Endodermal cell (in vitro differentiated cells): ENCODE results near the gene NDUFV2. TPM values are rescaled to one million over a fixed set of nuclear protein-coding genes. Genes with fewer than 3 reads are reported as not detected.

ENCODE experiments used
- DNase-seq: peaks from one replicate; pipeline ENCODE4 v3.0.0-alpha.2; 2017
- H3K27ac ChIP-seq: 2 replicates; pipeline ENCODE4 v1.5.1; 2013; ENCODE audit warnings: mild to moderate bottlenecking, low read depth, low read length, moderate library complexity
- H3K27me3 ChIP-seq: 2 replicates; pipeline ENCODE4 v1.6.1; 2013; ENCODE audit warnings: mild to moderate bottlenecking, low read length, moderate library complexity; ENCODE audit not compliant: insufficient read depth, control insufficient read depth, poor library complexity, severe bottlenecking
- H3K36me3 ChIP-seq: 2 replicates; pipeline ENCODE4 v1.7.0; 2013; ENCODE audit warnings: mild to moderate bottlenecking, low read length, moderate library complexity; ENCODE audit not compliant: control insufficient read depth, insufficient read depth
- H3K4me1 ChIP-seq: one replicate; pipeline ENCODE4 v1.7.0; 2013; ENCODE audit warnings: low read length; ENCODE audit not compliant: control insufficient read depth, insufficient read depth
- H3K4me3 ChIP-seq: 2 replicates; pipeline ENCODE4 v1.5.1; 2013; ENCODE audit warnings: mild to moderate bottlenecking, low read length, moderate library complexity
- H3K9ac ChIP-seq: 2 replicates; pipeline ENCODE4 v1.6.1; 2013; ENCODE audit warnings: mild to moderate bottlenecking, low read length, moderate library complexity; ENCODE audit not compliant: poor library complexity, severe bottlenecking; ENCODE audit errors: extremely low read depth
- H3K9me3 ChIP-seq: 2 replicates; pipeline ENCODE4 v1.6.1; 2013; ENCODE audit warnings: mild to moderate bottlenecking, low read length, moderate library complexity; ENCODE audit not compliant: control insufficient read depth
- H3K27ac Mint-ChIP-seq: 2 replicates; pipeline ENCODE4 v1.8.0; 2020; ENCODE audit warnings: mixed read lengths
- H3K27me3 Mint-ChIP-seq: 2 replicates; pipeline ENCODE4 v1.8.0; 2021; ENCODE audit warnings: mild to moderate bottlenecking, mixed read lengths; ENCODE audit not compliant: insufficient read depth
- H3K36me3 Mint-ChIP-seq: 2 replicates; pipeline ENCODE4 v1.8.0; 2020; ENCODE audit warnings: low read depth, mixed read lengths
- H3K4me1 Mint-ChIP-seq: 2 replicates; pipeline ENCODE4 v1.8.0; 2020; ENCODE audit warnings: mixed read lengths
- H3K4me3 Mint-ChIP-seq: 2 replicates; pipeline ENCODE4 v1.8.0; 2020; ENCODE audit warnings: mild to moderate bottlenecking, moderate library complexity, mixed read lengths
- H3K9me3 Mint-ChIP-seq: 2 replicates; pipeline ENCODE4 v1.8.0; 2020; ENCODE audit warnings: mild to moderate bottlenecking, mixed read lengths
- WGBS, 2 experiments: methylation state at CpG; one replicate each; pipeline versions ENCODE4 v1.1.5 to v1.1.7; 2013; ENCODE audit warnings: missing lambda C conversion rate in 2 of 2, mixed read lengths in 1 of 2; ENCODE audit not compliant: insufficient coverage in 1 of 2, insufficient read length in 1 of 2; 5-methylcytosine and 5-hydroxymethylcytosine counted together
- total RNA-seq, 2 donors: library from RNA; stranded (reverse); fragmentation: NEBNext Ultra II Directional in 1 of 2; extraction: Animal tissue kit (Norgen Biotek cat#: 25700) in 1 of 2; gene quantifications; 2 replicates in 1 of 2; 3 replicates in 1 of 2; pipeline ENCODE4 v1.2.1, GENCODE V29; 2021
- TF ChIP-seq, protein P1 (sequence below): fragments of 200-600 bp; sonication (generic); conservative IDR thresholded peaks from 2 replicates; pipeline ENCODE4 v1.5.0; 2021; ENCODE audit warnings: antibody characterized with exemption, mild to moderate bottlenecking

The NDUFV2 gene
- total RNA-seq, 2 donors from 2014 or later: 123 to 138 TPM

GRCh38 chr18:9140381-9140780, 37.9 kb downstream of the NDUFV2 start:
- H3K36me3 ChIP-seq: no peaks in the 10 kb centered on the region
- peaks cover 3% of the 10 kb centered on the region for H3K4me1 ChIP-seq
- TF ChIP-seq, protein P1, sequence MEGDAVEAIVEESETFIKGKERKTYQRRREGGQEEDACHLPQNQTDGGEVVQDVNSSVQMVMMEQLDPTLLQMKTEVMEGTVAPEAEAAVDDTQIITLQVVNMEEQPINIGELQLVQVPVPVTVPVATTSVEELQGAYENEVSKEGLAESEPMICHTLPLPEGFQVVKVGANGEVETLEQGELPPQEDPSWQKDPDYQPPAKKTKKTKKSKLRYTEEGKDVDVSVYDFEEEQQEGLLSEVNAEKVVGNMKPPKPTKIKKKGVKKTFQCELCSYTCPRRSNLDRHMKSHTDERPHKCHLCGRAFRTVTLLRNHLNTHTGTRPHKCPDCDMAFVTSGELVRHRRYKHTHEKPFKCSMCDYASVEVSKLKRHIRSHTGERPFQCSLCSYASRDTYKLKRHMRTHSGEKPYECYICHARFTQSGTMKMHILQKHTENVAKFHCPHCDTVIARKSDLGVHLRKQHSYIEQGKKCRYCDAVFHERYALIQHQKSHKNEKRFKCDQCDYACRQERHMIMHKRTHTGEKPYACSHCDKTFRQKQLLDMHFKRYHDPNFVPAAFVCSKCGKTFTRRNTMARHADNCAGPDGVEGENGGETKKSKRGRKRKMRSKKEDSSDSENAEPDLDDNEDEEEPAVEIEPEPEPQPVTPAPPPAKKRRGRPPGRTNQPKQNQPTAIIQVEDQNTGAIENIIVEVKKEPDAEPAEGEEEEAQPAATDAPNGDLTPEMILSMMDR: no peak
- no peak overlapping the region for H3K4me3 Mint-ChIP-seq
- H3K27ac ChIP-seq: no peak overlapping the region
- H3K4me1 Mint-ChIP-seq: peaks cover 23% of the 10 kb centered on the region
- H3K36me3 Mint-ChIP-seq: no peaks in the 10 kb centered on the region
- no peak for DNase-seq
- H3K4me3 ChIP-seq: no peak overlapping the region
- H3K9me3 ChIP-seq: no peaks in the 10 kb centered on the region
- H3K27me3 ChIP-seq: no peaks in the 10 kb centered on the region
- no peaks in the 10 kb centered on the region for H3K27me3 Mint-ChIP-seq
- no peaks in the 10 kb centered on the region for H3K9me3 Mint-ChIP-seq
- H3K9ac ChIP-seq: no peak overlapping the region
- H3K27ac Mint-ChIP-seq: no peak overlapping the region
- 86 to 100% methylated on average over 1 to 2 of the region's 2 CpGs for WGBS, 2 experiments

DNA sequence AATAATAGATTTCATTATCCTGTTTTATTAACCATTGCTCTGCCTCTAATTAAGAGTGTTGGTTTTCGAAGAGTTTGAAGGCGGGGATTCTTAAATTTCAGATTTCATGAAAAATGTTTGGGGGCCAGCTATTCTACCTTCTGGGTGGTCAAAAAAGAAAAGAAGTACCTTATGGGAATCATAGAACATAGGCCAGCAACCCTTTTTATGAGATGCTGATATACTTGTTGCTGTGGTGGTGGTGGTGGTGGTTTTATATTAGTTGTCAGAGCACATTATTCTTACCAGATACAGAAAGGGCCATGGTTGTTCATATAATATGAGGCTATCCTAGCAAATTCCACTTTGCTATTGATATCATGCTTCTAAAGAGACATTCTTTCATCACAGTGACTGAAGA, 38.5 kb downstream of the NDUFV2 start:
- Histone ChIP-seq H3K4me1 (peaks cover 3% of the 10 kb centered on the region), H3K36me3 (no peaks in the 10 kb centered on the region), H3K9me3 (no peaks in the 10 kb centered on the region), H3K9ac (no peak overlapping the region), H3K27me3 (no peaks in the 10 kb centered on the region), H3K27ac (no peak overlapping the region), H3K4me3 (no peak overlapping the region)
- WGBS, 2 experiments: 95 to 100% methylated on average over 2 of the region's 2 CpGs
- Mint-ChIP-seq H3K36me3 (no peaks in the 10 kb centered on the region), H3K4me1 (peaks cover 19% of the 10 kb centered on the region), H3K27ac (no peak overlapping the region), H3K27me3 (no peaks in the 10 kb centered on the region), H3K9me3 (no peaks in the 10 kb centered on the region), H3K4me3 (no peak overlapping the region)
- no peak for DNase-seq
- TF ChIP-seq, protein P1: no peak

GRCh38 chr18:9146224-9146623, 43.7 kb downstream of the NDUFV2 start:
- TF ChIP-seq, protein P1: no peak
- WGBS, 2 experiments: 100% methylated on average over 1 of the region's 1 CpG
- H3K27me3 ChIP-seq: no peaks in the 10 kb centered on the region
- no peak overlapping the region for H3K4me3 ChIP-seq
- no peaks in the 10 kb centered on the region for H3K9me3 Mint-ChIP-seq
- H3K4me1 Mint-ChIP-seq: peaks cover 7% of the 10 kb centered on the region
- no peaks in the 10 kb centered on the region for H3K27me3 Mint-ChIP-seq
- no peaks in the 10 kb centered on the region for H3K4me1 ChIP-seq
- no peak overlapping the region for H3K9ac ChIP-seq
- no peak for DNase-seq
- no peaks in the 10 kb centered on the region for H3K9me3 ChIP-seq
- H3K36me3 Mint-ChIP-seq: no peaks in the 10 kb centered on the region
- H3K27ac Mint-ChIP-seq: no peak overlapping the region
- no peaks in the 10 kb centered on the region for H3K36me3 ChIP-seq
- H3K27ac ChIP-seq: no peak overlapping the region
- H3K4me3 Mint-ChIP-seq: no peak overlapping the region
